Peyer's patch (tissue), 4 donors: Measurements from ENCODE around the gene SEPTIN12.

Experiments
- CTCF ChIP-seq, 6 experiments: fragments of 450-650 bp in 4 of 6; fragments of 200-600 bp in 2 of 6; sonication (generic) in 1 of 6; IDR thresholded peaks; one replicate each; pipeline ENCODE4 v1.5.1; 2017 to 2019; ENCODE audit warnings: antibody characterized with exemption in 6 of 6, mild to moderate bottlenecking in 3 of 6, moderate library complexity in 1 of 6
- POLR2A ChIP-seq, 2 donors: fragments of 450-650 bp; IDR thresholded peaks; one replicate each; pipeline ENCODE4 v1.5.1; 2017; ENCODE audit warnings: antibody characterized with exemption in 2 of 2, mild to moderate bottlenecking in 2 of 2, moderate library complexity in 2 of 2

DNA sequence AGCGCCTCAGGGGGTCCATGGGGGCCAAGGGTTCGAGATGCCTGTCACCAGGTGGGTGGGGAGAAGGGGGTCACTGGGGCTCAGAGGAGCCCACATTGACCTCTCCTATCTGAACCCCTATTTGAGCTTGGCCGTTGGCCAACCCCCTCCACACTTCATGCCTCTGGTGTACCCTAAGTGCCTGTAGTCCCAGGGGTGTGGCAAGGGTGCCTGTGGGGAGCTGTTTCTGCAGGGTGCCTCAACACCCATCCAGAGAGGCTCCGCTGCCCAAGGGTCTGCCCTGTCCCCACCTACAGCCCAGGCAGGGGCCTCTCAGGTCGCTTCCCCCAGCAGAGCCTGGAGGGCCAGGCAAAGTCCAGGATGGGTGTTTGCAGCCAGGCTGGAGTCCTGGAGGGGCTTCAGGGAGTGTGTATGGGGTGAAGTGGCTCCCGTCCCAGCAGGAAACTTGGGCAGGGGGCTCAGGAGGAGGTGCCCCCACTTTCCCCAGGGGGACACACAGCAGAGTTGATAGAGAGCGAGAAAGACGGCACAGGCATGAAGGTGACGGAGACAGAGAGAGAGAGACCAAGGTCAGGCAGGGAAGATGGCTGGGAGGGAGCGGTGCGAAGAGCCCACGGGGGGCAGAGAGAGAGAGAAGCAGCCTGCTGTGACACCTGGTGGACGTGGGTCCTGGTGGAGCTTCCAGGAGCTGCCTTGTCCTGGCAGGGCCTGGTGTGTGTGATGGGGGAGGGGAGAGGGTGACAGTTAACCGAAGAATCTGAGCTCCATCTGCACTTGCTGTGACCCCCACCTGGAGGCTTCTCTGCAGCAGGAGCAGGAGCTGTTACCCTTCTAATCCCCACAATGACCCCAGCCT lies at the start of gene SEPTIN12:
- no peak for TF ChIP-seq CTCF (IDR thresholded peaks at IDR 0.05)
- TF ChIP-seq POLR2A (IDR thresholded peaks at IDR 0.05) = no peak
